ENCODE results near the gene PTCH2.
"Not testable (repeated sequence)": the region's sequence is repeated elsewhere in the genome, so short reads cannot be mapped to it uniquely, and the experiment has no call there.

PTCH2 gene

GRCh38 chr1:44812822-44813543 lies 30.1 kb downstream of the PTCH2 start:
- DNase-seq (ENCODE audit: low read depth) = no peak
- H3K4me3 ChIP-seq (ENCODE audit: control insufficient read depth, low read depth, low read length) = peak overlapping the region; percentile 2
- TF ChIP-seq, protein P1, sequence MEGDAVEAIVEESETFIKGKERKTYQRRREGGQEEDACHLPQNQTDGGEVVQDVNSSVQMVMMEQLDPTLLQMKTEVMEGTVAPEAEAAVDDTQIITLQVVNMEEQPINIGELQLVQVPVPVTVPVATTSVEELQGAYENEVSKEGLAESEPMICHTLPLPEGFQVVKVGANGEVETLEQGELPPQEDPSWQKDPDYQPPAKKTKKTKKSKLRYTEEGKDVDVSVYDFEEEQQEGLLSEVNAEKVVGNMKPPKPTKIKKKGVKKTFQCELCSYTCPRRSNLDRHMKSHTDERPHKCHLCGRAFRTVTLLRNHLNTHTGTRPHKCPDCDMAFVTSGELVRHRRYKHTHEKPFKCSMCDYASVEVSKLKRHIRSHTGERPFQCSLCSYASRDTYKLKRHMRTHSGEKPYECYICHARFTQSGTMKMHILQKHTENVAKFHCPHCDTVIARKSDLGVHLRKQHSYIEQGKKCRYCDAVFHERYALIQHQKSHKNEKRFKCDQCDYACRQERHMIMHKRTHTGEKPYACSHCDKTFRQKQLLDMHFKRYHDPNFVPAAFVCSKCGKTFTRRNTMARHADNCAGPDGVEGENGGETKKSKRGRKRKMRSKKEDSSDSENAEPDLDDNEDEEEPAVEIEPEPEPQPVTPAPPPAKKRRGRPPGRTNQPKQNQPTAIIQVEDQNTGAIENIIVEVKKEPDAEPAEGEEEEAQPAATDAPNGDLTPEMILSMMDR (conservative IDR thresholded peaks at IDR 0.05; ENCODE audit: control insufficient read depth, insufficient read depth, low read depth, low read length) = no peak

GRCh38 chr1:44811234-44811633 lies 31.8 kb downstream of the PTCH2 start:
- no peak for DNase-seq (ENCODE audit: low read depth)
- TF ChIP-seq, protein P1 (conservative IDR thresholded peaks at IDR 0.05; ENCODE audit: control insufficient read depth, insufficient read depth, low read depth, low read length) = no peak
- no peak overlapping the region for H3K4me3 ChIP-seq (ENCODE audit: control insufficient read depth, low read depth, low read length)

DNA sequence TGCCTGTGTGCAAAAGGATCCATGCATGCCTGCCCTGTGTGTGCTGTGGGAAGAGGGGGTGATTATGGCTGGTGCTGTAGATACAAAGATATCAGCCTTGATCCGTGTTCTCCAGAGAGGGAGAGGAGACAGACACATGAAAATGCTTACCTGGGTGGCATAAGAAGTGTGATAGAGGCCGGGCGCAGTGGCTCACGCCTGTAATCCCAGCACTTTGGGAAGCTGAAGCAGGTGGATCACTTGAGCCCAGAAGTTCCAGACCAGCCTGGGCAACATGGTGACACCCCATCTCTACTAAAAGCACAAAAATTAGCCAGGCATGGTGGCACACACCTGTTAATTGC lies 32.3 kb downstream of the PTCH2 start:
- not testable (repeated sequence) for DNase-seq (ENCODE audit: low read depth)

DNA sequence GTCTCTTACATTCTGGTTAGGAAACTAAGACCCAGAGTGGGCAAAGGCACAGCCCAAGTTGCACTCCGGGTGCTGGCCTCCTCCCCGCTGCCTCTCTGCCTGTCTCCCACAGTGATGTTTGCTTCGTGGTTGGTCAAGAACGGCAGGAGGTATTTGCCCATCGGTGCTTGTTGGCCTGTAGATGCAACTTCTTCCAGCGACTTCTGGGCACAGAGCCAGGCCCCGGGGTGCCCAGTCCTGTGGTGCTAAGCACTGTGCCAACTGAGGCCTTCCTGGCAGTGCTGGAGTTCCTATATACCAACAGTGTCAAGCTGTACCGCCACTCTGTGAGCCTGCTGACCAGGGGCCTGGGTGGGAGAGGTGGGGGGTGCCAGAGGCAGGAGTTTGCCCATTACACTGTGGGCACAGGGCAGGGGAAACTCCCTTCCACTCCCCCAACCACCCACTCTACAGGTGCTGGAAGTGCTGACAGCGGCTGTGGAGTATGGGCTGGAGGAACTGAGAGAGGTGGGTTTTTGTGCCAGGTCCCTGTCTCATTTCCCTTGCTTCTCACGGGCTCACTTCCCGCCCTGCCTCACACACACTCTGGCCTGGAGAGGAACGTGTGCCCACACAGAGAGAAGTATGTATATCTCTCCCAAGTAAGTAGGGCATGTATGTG lies 32.8 kb downstream of the PTCH2 start:
- H3K4me3 ChIP-seq (ENCODE audit: control insufficient read depth, low read depth, low read length) = no peak overlapping the region
- TF ChIP-seq, protein P1 (conservative IDR thresholded peaks at IDR 0.05; ENCODE audit: control insufficient read depth, insufficient read depth, low read depth, low read length) = no peak
- DNase-seq (ENCODE audit: low read depth) = no peak

More for the DNA sequence above, 32.3 kb downstream of the PTCH2 start:
- H3K4me3 ChIP-seq (ENCODE audit: control insufficient read depth, low read depth, low read length) = not testable (repeated sequence)

- H3K4me3 ChIP-seq (ENCODE audit: control insufficient read depth, low read depth, low read length) = peak overlapping the region; percentile 42
- DNase-seq (ENCODE audit: low read depth) = peak; percentile 85
- TF ChIP-seq, protein P1 (conservative IDR thresholded peaks at IDR 0.05; ENCODE audit: control insufficient read depth, insufficient read depth, low read depth, low read length) = peak; percentile 12
Measured at GRCh38 chr1:44808938-44809917, 33.8 kb downstream of the PTCH2 start.

- peak within 1 kb of the TSS; percentile 42 for H3K4me3 ChIP-seq (ENCODE audit: control insufficient read depth, low read depth, low read length)
- TF ChIP-seq, protein P1 (conservative IDR thresholded peaks at IDR 0.05; ENCODE audit: control insufficient read depth, insufficient read depth, low read depth, low read length) = no peak
Measured at GRCh38 chr1:44808063-44808937, 34.8 kb downstream of the PTCH2 start, which contains the start of gene BTBD19. TSS of gene BTBD19 (plus strand) at chr1:44808523. CDS start at chr1:44808821, 298 bp downstream.

More at GRCh38 chr1:44808063-44808937, 34.8 kb downstream of the PTCH2 start, which contains the start of gene BTBD19:
- peak; percentile 89 for DNase-seq (ENCODE audit: low read depth)

Measured in fibroblast of mammary gland (primary cell).